SKM-1 treated with dmso at 0.1 percent for 144 hours (cell line): ENCODE measurements around the gene PTPRN2.
"Not testable (repeated sequence)": the region's sequence is repeated elsewhere in the genome, so short reads cannot be mapped to it uniquely, and the experiment has no call there.

Experiments
- DNase-seq: peaks from one replicate; lab custom pipeline; 2025; ENCODE audit not compliant: unreplicated experiment; lab: John Stamatoyannopoulos, UW

The PTPRN2 gene

DNA sequence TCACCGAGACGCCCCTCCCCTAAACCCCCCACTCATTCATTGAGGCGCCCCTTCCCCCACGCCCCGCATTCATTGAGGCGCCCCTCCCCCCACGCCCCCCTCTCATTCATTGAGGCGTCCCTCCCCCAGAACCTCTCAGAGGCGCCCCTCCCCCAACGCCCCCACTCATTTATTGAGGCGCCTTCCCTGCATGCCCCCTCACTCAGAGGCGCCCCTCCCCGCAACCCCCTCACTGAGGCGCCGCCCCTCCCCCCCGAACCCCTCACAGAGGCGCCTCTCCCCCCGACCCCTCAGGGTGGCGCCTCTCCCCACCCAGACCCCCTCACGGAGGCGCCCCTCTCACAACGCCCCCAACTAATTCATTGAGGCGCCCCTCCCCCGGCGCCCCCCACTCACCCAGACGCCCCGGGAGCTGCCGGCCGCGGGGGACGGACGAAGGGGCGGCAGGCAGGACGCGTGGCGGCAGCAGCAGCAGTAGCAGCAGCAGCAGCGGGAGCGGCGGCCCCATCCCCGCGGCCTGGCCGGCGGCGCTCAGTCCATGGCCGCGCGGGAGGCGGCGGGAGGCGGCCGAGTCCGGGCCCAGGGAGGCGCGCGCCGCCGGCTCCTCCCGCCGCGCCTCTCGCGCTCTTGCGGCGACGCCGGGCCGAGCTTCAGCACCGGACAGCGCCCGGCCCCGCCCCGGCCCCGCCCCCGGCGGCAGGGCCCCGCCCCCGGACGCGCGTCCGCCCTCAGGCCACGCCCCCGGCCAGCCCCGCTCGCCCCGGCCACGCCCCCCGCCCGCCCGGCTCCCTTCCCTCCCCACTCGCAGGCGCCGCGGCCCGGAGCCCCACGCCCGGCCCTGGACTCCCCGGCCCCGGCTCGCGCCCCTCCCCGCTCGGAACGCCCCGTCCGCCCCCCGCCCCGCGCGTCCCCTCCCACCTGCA, at the start of gene PTPRN2:
Gene PTPRN2, minus strand, starts transcription at position 662 of the 923 bp plus-strand sequence.
- DNase-seq, result no peak

- DNase-seq, result no peak
These were observed 45.7 kb upstream of the PTPRN2 start for GRCh38 chr7:158633055-158633956.

- DNase-seq, result no peak
These were observed 44.1 kb upstream of the PTPRN2 start for GRCh38 chr7:158631574-158632195.

- DNase-seq, result not testable (repeated sequence)
These were observed 38.7 kb upstream of the PTPRN2 start for GRCh38 chr7:158626289-158626688.

GRCh38 chr7:158623241-158623640, 35.6 kb upstream of the PTPRN2 start:
- DNase-seq, result no peak

DNA sequence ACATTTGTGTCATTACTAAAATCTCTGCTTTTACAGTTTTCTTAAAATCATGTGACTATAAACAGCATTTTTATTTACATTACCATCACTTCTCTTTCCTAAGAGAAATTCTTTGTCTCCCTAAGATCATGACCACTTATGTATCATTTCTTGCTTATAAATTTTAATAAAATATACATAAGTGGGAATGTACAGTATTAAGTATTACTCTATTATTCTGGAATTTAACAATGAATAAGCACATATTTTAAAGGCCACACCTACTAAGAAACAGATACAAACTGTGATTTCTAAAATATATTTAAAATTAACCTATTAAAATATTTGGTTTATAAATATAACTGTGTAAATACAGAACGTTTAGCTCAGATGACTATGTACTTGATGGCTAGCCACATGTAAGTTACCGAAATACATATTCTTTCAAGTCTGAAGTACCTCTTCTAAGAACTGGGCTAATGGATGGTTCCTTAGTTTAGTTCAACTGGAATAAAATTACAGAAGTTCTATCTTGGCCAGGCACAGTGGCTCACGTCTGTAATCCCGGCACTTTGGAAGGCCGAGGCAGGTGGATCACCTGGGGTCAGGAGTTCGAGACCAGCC, 33.3 kb upstream of the PTPRN2 start:
- DNase-seq, result no peak

GRCh38 chr7:158620418-158620817, 32.8 kb upstream of the PTPRN2 start:
- no peak for DNase-seq

- no peak for DNase-seq
These were observed 31.1 kb upstream of the PTPRN2 start for GRCh38 chr7:158618745-158619140.

DNA sequence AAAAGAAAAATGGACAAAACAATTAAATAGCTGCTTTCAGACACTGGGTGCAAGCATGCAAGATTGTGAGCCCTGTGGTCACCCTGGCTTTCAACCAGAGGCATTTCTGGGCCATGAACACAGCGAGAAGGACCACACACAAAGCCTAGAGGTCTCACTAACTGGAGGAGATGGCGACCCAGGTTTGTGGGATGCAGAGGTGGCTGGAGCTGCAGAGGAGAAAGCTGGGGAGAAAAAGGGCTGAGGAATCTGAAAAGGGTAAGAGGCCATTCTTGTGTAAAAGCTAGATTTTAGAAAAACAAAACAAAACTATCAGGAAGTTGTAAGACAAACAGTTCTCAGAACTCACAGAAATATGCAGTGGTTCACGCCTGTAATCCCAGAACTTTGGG, 30.1 kb upstream of the PTPRN2 start:
- no peak for DNase-seq

GRCh38 chr7:158616050-158616449, 28.4 kb upstream of the PTPRN2 start:
- DNase-seq, result no peak

DNA sequence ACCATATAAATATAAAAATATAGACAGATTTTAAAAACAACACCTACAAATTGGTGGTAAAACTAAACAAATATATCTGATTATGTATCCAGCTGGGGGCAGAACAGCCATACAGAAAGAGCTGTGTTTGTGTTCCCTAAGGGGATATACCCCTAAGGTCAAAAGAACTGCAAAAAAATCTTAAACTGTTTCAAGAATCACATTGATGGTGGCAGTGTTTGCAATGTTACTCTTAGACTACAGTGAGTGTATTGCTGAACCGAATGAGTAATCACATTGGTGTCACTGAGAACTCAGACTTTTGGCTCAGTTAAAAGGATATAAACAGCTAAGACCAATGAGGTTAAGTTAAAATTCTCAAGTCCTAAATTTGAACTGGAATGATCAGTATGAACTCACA, 27.1 kb upstream of the PTPRN2 start:
- no peak for DNase-seq

DNA sequence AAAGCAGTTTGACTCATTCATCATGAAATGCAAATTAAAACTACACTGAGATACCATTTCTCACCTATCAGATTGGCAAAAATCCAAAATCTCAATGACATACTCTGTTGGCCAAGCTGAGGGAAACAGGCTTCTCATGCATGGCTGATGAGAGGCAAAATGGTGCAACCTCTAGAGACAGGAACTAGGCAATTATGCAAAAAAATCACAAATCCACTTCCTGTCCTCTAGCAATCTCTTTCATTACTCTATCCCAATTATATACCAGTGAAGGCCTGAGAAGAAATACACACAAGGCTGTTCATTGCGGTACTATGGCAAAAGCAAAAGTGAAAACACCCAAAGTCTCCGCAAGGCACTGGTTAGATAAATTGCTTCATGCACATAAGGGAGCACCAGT, 25.9 kb upstream of the PTPRN2 start:
- DNase-seq, result no peak

- DNase-seq, result no peak
These were observed 24.9 kb upstream of the PTPRN2 start for GRCh38 chr7:158612546-158612945.

GRCh38 chr7:158611541-158611940, 23.9 kb upstream of the PTPRN2 start:
- DNase-seq, result no peak

GRCh38 chr7:158609313-158609974, 21.8 kb upstream of the PTPRN2 start:
- no peak for DNase-seq

DNA sequence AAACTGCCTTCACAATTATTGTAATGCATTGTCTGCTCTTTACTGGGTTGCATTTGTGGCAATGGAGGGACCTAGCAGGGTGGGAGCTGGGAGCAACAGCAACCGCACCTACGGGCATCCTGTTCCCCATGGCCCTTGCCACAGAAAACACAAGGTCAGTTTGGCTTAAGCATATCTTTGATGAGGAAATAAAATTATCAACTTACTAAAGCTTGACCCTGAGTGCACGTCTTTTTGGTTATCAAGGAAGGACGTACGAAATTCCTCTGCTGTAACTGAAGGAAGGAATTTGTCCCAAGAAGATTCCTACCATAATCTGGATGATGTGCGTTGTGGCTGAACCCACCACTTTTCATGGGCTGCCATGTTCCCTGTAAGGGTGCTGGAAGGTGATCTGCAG, 19.9 kb upstream of the PTPRN2 start:
- DNase-seq, result no peak

- DNase-seq, result no peak
These were observed 19.2 kb upstream of the PTPRN2 start for GRCh38 chr7:158606671-158607424.

DNA sequence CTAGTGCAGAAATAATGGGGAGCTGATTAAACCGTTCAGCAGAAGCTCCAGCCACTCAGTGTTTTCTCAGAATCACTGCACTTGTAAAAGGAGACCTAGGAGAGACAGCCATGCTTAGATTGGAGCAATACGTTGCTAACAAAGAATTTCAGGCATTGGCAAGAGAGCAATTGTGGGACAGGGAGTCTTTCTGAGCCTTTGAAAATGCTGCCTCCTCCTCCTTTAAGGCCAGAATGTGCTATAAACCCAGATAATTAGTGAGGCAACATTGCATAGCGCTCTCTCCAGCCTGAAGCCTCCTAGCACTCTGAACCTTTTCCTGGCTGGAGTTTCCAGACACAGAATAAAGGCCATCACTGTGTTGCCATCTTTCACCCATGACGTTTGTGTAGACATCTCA, 18.5 kb upstream of the PTPRN2 start:
- no peak for DNase-seq
